HG03139 (cell line): Measurements from ENCODE around the gene CPNE1.

Source experiments
- ATAC-seq: cut with Tn5 transposase; IDR thresholded peaks from one replicate; pipeline ENCODE4 v1.9.1; 2021; ENCODE audit not compliant: unreplicated experiment

The CPNE1 gene

DNA sequence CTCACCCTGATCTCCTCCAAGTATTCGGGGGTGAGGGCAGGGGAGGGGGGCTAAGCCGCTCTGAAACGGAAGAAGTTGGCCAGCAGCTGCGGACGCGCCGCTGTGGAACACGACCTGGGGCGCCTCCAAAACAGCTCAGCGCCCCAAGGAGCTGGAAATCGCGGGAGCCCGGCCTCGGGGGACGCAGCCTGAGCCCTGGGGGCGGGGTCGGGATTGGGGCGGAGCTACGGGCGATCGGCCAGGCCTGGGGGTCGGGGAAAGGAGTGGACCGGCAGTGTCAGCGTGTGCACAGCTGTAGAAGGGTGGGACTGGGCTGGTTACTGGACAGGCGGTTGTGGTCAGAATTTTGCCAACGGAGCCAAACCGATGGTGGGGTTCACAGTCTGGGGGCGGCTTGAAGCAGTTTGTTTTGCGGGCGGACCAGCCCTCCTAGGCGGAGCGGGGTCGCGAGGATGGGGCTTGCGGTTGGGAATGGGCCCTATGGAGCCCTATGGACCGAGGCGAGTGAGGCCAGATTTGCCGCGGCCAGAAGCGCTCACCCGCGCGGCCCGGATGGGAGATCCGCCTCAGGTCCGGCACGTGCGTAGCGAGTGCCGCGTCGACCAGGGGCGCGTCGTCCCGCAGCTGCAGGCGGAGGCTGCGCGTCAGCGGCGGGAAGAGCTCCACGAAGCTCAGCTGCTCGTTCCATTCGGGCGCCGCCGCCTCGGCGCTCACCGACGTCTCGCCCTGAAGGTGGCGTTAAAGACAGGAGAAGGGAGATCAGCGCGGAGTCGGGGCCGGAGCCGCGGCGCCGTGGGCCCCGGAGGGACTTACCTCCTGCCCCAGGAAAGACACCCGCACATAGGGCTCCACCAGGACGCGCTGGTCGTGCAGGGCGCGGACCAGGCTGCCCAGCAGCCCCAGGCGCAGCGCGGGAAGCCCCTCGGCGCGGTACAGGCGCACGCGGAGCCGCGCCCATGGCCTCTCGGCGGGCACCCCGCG is 63.4 kb downstream of the CPNE1 start:
- no peak for ATAC-seq

DNA sequence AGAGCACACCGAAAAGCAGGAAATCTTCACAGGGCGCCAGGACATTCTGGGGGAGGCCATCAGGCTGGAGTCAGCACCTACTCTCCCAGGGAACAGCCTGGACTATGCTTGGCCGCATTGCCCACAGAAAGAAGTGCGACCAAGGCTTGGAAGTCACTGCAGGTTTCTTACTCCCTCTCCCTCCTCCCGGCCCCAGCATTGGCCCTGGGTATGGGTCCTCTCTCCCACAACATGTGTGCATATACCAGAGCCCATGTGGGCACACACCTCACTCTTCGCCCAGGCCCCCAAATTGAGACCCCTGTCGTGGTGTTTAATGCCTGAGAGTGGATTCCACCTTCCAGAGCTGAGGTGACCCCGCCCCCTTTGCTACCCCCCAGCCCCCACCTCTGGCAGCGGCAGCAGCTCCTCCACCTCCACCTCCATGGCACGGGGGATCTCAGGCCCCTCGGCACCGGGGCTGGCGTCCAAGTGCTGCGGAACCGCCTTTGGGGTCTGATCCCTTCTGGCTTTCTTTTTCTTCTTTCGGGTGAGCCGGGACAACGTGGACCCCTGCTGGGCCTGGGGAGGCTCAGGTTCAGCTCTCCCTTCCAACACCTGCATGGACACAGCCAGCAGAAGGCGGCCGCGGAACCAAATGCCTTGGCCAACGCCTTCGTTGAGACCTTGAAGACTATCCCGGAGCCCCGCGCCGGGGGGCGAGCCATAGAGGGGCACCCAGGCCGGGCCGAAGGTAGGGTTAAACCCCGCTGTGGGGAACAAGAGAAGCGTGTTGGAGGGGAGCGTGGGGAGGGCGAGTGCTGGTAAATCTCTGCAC is 64.3 kb downstream of the CPNE1 start:
- no peak for ATAC-seq

DNA sequence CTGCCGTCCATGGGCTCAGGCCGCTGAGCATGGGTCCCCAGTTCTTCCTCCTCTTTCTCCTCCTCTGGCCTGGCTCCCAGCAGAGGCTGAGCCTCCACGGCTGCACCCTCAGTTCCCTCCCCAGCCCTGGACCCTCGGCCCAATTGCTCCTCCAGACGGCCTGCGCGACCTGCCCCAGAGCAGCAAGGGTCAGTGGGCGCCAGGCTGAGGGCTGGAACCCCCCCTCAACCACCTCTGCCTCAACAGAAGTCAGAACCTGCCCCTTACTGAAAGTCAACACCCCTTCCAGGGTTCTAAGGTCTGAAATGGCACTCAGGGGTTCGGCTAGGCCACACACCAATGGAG is 65.0 kb downstream of the CPNE1 start:
- no peak for ATAC-seq

DNA sequence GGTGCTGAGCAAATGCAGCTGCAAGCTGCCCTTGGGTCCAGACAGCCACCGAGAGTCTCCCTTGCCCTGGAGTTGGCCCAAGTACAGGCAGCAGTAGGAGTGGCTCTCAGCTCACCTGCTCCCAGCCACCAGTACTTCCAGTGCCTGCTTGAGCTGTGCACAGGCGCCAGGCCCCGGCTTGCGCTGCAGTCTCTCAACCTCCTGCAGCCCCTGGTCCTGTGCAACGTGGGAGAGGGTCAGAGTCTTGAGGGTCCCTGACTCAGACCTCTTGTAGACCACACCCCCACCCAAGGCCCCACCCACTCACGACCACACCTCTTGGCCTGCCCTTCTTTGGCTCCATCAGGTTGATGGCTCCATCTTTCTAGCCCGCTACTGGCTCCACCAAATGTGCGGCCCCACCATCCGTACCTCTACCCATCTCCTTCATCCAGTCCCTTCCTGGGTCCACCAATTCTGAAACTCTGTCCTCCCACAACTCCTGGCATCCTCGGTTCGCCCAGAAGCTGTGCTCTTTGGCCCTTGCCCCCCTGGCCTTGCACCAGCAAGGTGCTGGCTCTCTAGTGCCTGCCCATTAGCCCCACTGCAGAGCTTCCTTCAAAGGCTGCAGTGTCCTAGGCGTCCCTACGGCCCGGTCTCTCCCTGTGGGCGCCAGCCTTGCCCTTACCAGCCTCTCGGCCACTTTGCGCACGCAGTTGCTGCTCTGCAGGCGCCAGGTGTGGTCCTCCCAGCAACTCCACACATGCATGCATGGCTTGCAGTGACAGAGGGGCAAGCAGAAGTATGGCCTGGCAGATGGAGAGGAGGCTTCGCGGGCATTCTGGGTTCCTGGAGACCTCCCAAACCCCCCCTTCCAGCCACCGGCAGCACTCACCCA is 65.6 kb downstream of the CPNE1 start:
- no peak for ATAC-seq

DNA sequence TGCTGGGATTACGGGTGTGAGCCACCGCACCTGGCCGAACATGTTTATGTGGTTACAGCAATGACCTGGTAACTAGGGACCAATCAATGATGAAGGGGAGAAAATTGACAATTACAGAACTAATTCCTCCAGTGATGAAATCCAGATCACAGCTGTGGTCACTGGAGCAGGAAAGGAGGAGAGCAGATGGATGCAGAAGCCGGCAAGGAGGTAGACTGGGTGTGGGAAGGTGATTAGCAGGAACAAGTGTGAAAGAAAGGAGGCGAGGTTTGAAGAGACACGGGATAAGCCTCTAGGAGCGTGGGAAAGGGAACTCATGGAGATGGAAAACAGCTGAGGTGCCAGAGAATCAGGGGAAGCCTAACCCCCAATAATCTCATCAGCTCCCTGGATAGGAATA is 66.2 kb downstream of the CPNE1 start:
- no peak for ATAC-seq

DNA sequence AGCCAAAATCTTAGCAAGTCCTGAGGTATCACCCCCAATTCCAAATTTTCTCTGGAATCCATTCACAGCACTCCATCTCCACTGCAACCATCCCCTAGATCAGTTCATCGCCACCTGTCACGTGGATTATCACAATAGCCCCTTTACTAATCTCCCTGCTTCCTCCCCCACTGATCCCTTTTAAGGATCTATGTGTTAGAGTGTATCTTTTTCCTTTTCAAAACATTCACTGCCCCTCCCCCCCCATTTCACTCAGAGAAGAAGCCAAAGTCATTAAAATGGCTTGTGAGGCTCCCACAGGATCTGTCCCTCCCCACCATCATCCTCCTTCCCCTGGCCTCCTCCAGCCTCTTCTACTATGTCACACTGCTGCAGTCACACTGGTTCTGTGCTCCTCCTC is 67.5 kb downstream of the CPNE1 start:
- ATAC-seq = no peak

DNA sequence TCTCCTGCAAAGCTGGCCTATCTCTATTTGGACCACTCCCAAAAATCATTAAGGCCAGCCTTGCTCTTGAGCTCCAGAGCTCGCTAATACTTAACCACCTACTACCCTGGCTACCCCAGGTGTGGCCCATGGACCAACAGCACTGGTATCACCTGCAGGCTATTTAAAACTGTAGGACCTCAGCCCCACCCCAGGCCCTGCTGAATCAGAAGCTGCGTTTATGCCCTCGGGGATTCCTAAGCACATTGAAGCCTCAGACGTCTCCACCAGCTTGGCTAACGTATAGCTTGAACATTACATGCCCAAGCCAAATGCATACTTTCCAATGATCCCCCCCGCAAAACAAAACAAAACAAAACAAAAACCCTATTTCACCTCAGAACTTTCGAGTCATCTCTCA is 68.8 kb downstream of the CPNE1 start:
- ATAC-seq = no peak

DNA sequence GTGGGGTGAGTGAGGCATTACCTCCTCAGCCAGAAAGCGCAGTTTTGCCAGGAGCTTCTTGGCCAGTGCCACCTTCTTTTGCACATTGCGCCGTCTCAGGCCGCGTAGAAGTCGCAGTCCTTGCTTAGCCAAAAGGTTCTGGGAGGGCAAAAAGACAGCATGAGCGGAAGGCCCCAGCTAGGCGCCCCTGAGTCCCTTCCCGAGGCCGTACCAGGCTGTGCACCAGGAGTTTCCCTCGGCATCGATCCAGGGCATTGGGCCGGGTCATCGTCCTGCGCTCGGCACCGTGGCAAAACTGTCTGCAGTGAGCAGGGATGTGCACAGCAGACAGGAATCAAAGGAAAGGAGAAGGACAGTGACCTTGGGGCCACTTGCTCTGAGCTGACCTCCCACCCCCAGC is 69.2 kb downstream of the CPNE1 start:
- no peak for ATAC-seq

DNA sequence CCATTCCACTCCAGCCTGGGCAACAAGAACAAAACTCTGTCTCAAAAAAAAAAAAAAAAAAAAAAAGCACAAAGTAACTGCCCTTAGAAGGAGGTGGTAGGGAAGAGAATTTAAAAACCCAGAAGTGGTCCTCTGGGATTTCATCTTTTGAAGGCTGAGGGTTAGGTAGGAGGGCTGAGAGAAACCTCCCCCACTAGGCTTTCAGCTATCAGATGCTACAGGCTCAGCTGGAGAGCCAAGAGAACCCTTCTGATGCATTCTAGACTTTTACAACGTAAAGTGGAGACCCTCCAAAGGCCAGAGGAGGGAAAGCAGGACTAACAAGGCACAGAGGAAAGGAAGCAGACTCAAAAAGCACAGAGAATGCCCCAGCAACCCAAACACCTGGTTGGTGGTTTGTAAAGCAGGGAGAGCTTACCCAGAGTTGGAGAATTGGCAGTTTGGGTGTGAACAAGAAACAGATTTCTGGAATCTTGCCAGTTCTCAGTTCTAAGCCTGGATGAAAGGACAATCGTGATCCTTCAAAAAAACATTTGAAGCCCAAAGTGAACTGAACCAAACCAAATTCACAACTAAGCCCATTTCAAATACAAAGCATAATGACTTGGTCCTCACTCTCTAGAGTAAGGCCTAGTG is 72.2 kb downstream of the CPNE1 start:
- no peak for ATAC-seq

DNA sequence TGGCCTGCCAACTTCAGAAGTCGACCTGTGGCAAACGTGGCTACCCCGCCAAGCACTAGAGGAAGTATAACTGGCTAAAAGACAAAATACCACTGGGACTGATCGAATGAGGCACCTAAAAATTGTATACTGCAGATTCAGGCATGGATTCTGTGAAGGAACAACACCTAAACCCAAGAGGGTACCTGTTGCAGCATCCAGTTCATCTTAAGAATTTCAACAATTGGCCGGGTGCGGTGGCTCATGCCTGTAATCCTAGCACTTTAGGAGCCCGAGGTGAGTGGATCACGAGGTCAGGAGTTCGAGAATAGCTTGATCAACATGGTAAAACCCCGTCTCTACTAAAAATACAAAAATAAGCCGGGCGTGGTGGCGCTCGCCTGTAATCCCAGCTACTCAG is 76.3 kb downstream of the CPNE1 start:
- no peak for ATAC-seq

DNA sequence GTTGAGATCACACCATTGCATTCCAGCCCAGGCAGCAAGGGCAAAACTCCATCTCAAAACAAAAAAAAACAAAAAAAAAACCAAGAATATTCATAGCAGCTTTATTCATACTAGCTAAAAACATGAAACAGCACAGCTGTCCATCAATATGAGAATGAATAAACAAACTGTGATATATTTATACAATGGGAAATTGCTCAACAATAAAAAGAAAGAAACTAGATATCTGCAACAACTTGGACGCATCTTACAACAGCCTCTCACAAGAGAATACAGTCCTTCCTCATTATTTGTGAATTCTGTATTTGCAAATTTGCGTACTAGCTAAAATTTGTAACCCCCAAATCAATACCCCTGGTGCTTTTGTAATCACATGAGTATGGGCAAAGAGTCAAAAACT is 77.3 kb downstream of the CPNE1 start:
- ATAC-seq = no peak

DNA sequence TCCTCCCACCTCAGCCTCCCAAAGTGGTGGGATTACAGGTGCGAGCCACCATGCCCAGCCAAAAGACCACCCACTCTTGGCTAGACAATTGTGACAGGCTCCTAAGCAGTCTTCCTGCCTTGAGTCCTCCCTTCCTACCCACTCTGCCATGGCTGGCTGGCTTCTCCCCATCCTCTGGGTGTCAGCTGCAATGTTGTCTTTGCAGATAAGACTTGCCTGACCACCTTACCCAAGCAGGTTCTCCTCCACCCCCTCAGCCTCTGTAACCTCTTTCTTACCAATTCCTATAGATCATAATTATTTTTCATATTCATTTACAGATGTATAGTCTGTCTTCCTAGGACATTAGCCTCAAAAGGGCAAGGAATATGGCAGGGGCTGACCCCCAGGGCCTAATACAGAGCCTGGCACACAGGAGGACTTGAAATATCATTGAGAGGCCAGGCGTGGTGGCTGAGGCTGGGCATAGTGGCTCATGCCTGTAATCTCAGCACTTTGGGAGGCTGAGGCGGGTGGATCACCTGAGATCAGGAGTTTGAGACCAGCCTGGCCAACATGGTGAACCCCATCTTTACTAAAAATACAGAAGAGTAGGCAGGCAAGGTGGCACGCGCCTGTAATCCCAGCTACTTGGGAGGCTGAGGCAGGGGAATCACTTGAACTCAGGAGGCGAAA is 77.8 kb downstream of the CPNE1 start:
- ATAC-seq = no peak

DNA sequence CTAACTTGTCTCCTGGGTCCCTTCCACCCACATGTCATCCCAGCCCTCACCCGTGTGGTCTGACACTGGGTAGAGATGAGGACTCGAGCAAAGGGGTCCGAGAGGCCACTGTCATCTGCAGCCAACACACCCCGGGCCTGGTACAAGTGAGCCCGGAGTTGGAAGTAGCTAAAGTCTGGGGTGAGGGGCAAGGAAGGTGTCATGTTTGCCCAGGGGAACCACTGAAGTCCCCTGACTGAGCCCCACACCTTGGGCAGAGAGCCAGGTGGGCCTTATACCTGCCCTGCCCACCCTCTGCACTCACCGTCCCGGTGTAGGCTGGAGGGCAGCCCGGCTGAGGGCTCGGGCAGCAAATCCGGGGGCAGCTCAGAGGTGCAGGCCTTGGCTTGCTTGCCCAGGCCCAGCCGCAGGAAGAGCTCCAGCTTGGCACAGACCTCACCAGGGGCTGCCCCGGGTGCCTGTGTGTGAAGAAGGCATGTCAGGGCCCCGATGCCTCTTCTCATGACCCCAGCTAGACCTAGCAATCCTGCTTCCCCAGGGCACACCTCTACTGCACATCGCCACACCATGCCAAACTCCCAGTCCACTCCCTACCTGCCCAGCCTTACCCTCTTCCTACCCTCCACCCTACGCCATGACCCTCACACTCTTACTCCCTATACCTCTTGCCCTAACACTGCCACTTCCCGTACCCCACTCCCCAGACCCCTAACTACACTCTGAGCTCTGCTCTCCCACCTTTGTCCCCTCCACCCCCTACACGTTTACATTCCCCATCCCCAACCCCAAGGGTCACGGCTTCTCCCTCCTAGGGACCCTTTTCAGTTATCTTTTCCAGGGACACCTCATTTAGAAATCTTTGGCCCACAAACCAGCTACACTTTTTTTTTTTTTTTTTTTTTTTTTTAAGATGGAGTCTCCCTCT is 80.8 kb downstream of the CPNE1 start:
- no peak for ATAC-seq

DNA sequence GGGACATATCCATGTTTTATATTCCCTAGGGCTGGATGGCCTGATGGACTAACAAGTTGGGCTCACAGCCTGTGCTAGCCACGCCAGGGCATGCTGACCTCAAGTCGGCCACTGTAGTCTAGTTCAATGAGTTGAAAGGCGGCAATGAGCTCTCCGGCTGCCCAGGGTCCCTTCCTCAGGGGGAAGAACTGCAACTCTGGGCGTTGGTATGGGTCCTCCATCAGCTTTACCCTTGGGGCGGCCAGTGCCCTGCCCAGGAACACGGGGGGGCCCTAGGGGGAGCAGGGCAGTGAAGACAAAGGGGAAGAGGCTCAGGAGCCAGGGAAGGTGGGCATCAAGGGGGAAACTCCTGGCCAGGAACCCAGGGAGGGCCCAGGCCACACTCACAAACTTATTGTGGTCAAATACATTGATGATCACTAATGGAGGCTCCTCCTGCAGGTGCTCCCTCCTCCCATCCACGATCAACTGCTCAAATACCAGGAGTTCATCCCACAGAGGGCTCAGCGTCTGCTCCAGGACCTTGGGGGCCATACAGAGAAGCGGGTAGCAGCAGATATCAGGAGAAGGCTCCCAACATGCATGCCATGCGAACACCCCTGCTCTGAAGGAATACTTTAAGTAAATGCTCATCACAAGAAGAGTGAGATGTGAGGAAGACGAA is 81.8 kb downstream of the CPNE1 start:
- ATAC-seq = no peak

DNA sequence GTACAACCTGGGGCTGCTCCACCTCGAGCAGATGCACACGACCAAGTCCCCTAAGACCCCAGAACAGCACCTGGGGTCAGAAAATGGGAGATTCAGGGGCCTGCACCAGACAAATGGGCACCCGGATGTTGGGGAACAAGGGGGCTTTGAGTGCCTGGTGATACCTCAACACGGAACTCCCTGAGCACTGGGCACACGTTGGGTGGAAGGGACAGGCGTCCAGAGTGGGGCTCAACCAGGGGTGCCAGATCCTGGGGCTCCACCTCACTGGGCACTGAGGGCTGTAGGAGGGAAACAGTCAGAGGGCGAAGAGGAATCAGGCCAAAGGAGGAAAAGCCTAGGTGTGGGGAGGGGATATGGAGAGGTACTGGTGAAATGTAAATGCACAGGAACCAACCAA is 82.6 kb downstream of the CPNE1 start:
- ATAC-seq = no peak

DNA sequence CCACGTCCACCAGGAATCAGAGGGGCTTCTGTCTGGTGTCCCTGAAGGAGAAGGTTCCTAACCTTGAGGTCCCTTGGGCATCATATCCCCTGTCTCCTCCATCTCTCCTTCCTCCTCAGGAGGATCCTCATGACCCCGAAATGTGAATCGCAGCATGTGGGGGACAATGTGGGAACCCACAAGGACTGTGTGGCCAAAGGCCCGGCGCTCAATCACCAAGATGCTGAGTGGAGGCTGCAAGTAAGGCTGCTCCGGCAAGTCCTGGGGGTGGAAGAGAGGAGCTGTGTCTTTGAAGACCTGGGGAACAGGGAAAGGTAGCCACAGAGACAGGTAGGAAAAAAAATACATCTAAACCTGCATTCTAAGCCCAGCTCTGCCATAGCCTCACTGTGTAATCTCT is 85.5 kb downstream of the CPNE1 start:
- no peak for ATAC-seq

DNA sequence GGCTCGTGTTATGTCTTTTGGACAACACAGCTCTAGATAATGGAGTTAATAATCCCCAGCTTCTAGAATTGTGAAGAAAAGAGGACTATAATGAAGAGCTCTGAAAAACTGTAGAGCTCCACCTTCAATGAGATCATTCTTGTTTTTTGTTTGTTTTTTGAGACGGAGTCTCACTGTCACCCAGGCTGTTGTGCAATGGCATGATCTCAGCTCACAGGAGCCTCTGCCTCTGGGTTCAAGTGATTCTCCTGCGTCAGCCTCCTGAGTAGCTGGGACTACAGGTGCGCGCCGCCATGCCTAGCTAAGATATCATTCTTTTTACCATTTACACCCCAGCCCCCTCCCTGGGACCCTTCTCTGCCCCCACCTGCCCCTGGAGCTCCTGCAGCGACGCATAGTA is 86.2 kb downstream of the CPNE1 start:
- ATAC-seq = no peak

DNA sequence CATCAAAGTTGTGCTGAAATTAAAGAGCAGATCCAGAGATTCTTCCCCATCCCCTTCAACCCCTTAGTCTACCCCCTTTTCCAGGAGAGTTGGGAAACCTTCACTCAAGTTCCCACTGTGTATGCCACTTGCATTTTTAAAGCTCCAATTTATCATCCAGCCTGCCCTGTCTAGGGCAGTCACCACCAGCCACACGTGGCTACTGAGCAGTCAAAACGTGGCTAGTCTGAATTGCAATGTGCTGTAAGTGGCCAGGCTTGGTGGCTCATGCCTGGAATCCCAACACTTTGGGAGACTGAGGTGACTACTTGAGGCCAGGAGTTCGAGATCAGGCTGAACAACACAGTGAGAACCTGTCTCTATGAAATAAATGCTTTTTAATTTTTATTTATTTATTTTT is 87.9 kb downstream of the CPNE1 start:
- ATAC-seq = no peak
